Breast epithelium (tissue), 3 donors: ENCODE measurements around the gene ENAM.

ENCODE experiments used
- CTCF ChIP-seq, 3 donors: fragments of 450-650 bp; IDR thresholded peaks; one replicate each; pipeline ENCODE4 v1.5.1; 2016 to 2017; ENCODE audit warnings: antibody characterized with exemption in 3 of 3, mild to moderate bottlenecking in 3 of 3, moderate library complexity in 3 of 3
- POLR2A ChIP-seq: fragments of 450-650 bp; IDR thresholded peaks from one replicate; pipeline ENCODE4 v1.6.1; 2016; ENCODE audit warnings: antibody characterized with exemption, mild to moderate bottlenecking, moderate library complexity
- POLR2AphosphoS5 ChIP-seq, 3 donors: sonication (generic); formaldehyde crosslinking; IDR thresholded peaks; one replicate each; pipeline ENCODE4 v1.6.1; 2017; ENCODE audit warnings: antibody characterized with exemption in 3 of 3

GRCh38 chr4:70608324-70608723, 20.2 kb upstream of the ENAM start:
- TF ChIP-seq CTCF (IDR thresholded peaks at IDR 0.05) (no peak), POLR2A (no peak), POLR2AphosphoS5 (IDR thresholded peaks at IDR 0.05) (no peak)
